Measurements from ENCODE around the gene DGKG. TPM values are rescaled to one million over a fixed set of nuclear protein-coding genes. Genes with fewer than 3 reads are reported as not detected.

DGKG gene
- total RNA-seq, 4 donors from 2014 or later = 1.1 to 9.5 (median 1.7) TPM

GRCh38 chr3:186169379-186169778, 192.7 kb downstream of the DGKG start:
- intact Hi-C loops (cut with DNase I; ENCODE audit: low total_unique reads) = no loop called here
- 74 to 77% methylated on average over 2 of the region's 2 CpGs for WGBS, 2 donors
- DNase-seq (ENCODE audit: low spot score in 2 of 2) = no peak
- no peak overlapping the region for H3K4me3 ChIP-seq (ENCODE audit: low read depth, poor library complexity, severe bottlenecking)
- no peak for TF ChIP-seq CTCF (IDR thresholded peaks at IDR 0.05)
- TF ChIP-seq POLR2A (IDR thresholded peaks at IDR 0.05) = no peak

- DNase-seq (ENCODE audit: low spot score in 2 of 2) = no peak
- no peak overlapping the region for H3K4me3 ChIP-seq (ENCODE audit: low read depth, poor library complexity, severe bottlenecking)
- TF ChIP-seq POLR2A (IDR thresholded peaks at IDR 0.05) (no peak), CTCF (IDR thresholded peaks at IDR 0.05) (no peak)
- intact Hi-C loops (cut with DNase I; ENCODE audit: low total_unique reads) = no loop called here
Measured at GRCh38 chr3:186168976-186169375, 193.1 kb downstream of the DGKG start.

GRCh38 chr3:186167646-186168395, 194.2 kb downstream of the DGKG start:
- 76 to 91% methylated on average over 1 of the region's 1 CpG for WGBS, 2 donors
- intact Hi-C loops (cut with DNase I; ENCODE audit: low total_unique reads) = no loop called here

GRCh38 chr3:186166491-186167288, 195.3 kb downstream of the DGKG start:
- 55 to 57% methylated on average over 3 of the region's 3 CpGs for whole genome bisulfite sequencing, 2 donors
- intact Hi-C loops (cut with DNase I; ENCODE audit: low total_unique reads) = no loop called here
- DNase-seq (ENCODE audit: low spot score in 2 of 2) = no peak
- TF ChIP-seq CTCF (IDR thresholded peaks at IDR 0.05) = no peak
- no peak for TF ChIP-seq POLR2A (IDR thresholded peaks at IDR 0.05)
- no peak overlapping the region for H3K4me3 ChIP-seq (ENCODE audit: low read depth, poor library complexity, severe bottlenecking)

More at GRCh38 chr3:186167646-186168395, 194.2 kb downstream of the DGKG start:
- H3K4me3 ChIP-seq (ENCODE audit: low read depth, poor library complexity, severe bottlenecking) = no peak overlapping the region
- TF ChIP-seq POLR2A (IDR thresholded peaks at IDR 0.05) (no peak), CTCF (IDR thresholded peaks at IDR 0.05) (no peak)
- DNase-seq (ENCODE audit: low spot score in 2 of 2) = no peak

GRCh38 chr3:186166036-186166435, 196.0 kb downstream of the DGKG start:
- WGBS, 2 donors = 61 to 66% methylated on average over 3 of the region's 3 CpGs
- TF ChIP-seq CTCF (IDR thresholded peaks at IDR 0.05) (no peak), POLR2A (IDR thresholded peaks at IDR 0.05) (no peak)
- DNase-seq (ENCODE audit: low spot score in 2 of 2) = no peak
- no peak overlapping the region for H3K4me3 ChIP-seq (ENCODE audit: low read depth, poor library complexity, severe bottlenecking)
- intact Hi-C loops (cut with DNase I; ENCODE audit: low total_unique reads) = no loop called here

All from lower leg skin (tissue), 4 donors.